SH-SY5Y (cell line): ENCODE measurements around the gene SFXN5.

Experiments
- GATA2 ChIP-seq: IDR thresholded peaks from 2 replicates; pipeline ENCODE4 v1.6.1; 2011; ENCODE audit warnings: mild to moderate bottlenecking, low read depth, low read length
- GATA3 ChIP-seq: IDR thresholded peaks from 2 replicates; pipeline ENCODE4 v1.6.1; 2011; ENCODE audit warnings: low read depth, mild to moderate bottlenecking, low read length, moderate library complexity

The SFXN5 gene, protein sequence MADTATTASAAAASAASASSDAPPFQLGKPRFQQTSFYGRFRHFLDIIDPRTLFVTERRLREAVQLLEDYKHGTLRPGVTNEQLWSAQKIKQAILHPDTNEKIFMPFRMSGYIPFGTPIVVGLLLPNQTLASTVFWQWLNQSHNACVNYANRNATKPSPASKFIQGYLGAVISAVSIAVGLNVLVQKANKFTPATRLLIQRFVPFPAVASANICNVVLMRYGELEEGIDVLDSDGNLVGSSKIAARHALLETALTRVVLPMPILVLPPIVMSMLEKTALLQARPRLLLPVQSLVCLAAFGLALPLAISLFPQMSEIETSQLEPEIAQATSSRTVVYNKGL

DNA sequence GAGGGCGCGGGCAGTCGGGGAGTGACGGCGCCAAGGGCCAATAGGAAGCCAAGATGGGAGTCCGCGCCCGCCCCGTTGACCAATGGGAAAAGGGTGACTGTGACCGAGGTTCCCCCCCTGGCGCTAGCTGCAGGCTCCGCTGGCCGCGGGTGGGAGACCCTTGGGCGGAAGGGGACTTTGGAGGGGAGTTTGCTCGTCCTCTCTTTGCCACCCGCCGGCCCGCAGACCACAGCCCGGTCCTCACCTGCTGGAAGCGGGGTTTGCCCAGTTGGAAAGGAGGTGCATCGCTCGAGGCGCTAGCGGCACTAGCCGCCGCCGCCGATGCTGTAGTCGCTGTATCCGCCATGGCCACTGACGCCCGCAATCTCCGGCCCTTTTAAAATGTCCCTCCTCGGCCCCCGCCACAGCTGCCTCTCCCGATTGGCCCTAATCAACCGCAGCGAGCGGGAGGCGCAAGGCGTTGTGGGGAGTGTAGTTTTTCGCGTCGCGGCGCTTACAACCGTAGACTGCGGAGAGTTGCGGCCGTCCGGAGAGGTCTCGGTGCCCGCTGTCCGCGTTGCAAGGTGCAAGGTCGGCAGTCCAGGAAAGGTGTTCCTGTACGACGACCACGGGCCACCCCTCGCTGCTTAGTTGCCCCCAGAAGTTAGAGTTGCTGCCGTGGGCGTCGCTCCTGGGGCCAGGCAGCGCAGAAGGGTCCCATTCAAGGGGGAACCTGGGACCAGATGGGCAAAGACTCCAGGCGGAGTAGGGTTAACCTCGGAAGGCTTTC lies at the start of gene SFXN5:
TSS of gene SFXN5 (minus strand) at position 353 of the 769 bp plus-strand sequence. CDS start at position 346, 7 bp downstream.
- TF ChIP-seq GATA3 (no peak), GATA2 (no peak)

DNA sequence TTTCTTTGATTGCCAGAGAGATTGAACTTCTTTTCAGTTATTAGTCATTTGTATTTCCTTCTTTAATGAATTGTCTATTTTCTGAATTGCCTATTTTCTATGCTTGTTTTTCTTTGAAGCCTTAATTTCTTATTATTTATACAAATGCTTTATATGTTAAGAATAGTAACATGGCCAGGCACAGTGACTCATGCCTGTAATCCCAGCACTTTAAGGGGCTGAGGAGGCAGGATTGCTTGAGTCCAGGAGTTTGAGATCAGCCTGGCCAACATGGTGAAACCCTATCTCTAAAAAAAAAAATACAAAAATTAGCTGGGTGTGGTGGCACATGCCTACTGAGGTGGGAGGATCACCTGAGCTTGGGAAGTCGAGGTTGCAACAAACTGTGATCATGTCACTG lies 45.9 kb upstream of the SFXN5 start:
- TF ChIP-seq GATA2, result no peak
- TF ChIP-seq GATA3, result no peak

DNA sequence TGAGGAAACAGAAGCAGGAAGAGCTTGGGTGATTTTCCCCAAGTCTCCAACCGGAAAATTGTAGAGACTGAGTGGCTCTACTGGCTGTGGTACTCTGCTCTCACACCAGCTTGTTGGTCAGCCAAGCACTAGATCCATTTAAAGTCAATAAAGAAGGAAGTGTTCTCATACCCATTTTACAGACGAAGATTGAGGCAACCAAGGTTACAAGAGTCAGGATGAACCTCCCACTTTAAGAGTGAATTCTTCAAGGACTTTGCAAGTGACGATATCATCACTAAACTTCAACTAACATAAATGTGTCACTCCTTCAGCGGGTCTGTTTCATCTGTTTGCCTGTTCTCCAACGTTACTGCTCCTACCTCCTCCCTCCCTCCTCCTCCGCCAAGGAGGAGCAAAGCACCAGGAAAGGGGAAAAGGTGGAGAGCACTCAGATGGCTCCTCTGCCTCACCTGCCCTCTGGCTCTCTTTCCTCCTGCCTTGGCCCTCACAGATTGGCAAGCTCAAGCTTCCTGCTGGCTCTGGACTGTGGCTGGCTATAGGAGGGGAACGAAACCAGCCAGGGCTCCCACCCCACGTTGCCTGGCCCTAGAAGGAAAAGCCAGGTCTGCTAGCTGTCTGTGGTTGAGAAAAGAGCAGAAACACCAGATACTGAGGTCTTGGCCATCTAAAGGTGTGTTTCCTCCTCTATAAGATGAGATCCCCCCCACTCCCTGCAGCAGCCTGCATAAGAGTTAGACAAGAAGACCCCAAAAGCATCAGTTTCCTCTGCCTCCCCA lies 44.9 kb upstream of the SFXN5 start:
- TF ChIP-seq GATA2 (no peak), GATA3 (no peak)

DNA sequence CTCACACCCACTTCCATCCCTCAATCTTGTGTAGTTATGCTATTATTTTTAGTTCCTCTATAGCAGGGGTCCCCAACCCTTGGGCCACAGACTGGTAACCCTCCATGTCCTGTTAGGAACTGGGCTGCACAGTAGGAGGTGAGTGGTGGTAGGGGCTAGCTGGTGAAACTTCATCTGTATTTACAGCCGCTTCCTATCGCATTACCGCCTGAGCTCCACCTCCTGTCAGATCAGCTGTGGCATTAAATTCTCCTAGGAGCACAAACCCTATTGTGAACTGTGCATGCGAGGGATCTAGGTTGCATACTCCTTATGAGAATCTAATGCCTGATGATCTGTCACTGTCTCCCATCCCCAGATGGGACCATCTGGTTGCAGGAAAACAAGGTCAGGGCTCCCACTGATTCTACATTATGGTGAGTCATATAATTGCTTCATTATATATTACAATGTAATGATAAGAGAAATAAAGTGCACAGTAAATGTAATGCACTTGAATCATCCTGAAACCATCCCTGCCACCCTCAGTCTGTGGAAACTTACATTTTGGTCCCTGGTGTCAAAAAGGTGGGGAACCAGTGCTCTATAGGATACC lies 42.9 kb upstream of the SFXN5 start:
- TF ChIP-seq GATA2 (no peak), GATA3 (no peak)

DNA sequence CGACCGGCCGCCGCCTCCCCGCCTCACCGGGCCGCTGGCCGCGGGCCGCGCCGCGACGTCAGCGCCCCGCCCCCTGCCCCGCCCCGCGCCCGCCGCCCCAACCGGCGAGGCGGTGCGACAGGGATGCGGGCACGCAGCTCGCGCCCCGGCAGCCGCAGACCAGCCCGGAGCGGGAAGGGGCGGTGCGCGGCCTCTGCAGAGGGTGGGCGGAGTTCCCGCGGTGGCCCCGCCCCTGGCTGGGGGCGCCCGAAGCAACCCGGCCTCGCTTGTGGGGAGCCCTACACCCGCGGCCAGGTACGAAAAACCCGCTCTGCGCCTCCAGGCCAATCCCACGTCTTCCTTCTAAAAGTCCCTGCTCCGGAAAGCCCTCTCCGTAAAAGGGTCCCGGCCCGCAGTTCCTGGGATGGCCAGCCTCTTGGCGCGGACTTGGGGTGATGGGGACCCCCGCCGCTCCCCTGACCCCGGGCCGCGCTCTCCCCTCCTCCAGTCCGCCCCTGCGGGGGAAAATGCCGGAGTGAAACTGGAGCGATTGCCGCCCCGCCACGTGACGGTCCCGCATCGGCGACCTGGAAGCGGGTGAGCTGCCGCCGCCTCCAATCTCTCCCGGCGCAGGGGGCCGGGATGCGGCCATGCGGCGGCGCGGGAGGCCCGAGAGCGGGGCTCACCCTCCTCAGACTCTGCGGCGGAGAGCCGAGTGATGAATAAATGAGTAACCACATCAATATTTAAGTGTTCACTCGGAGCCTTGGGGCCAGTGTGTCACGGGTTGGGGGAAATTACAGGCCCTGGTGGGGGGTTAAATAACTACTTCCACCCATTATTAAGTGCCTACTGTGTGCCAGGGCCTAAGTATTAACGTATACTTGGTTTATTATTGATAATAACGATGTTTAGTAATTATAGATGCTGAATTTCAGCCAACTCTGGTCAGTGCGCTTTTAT lies 41.7 kb upstream of the SFXN5 start, which contains the start of gene RAB11FIP5:
TSS of gene RAB11FIP5 (minus strand) at position 36 of the 942 bp plus-strand sequence. CDS start 171 bp downstream, outside the sequence.
- no peak for TF ChIP-seq GATA2
- no peak for TF ChIP-seq GATA3

DNA sequence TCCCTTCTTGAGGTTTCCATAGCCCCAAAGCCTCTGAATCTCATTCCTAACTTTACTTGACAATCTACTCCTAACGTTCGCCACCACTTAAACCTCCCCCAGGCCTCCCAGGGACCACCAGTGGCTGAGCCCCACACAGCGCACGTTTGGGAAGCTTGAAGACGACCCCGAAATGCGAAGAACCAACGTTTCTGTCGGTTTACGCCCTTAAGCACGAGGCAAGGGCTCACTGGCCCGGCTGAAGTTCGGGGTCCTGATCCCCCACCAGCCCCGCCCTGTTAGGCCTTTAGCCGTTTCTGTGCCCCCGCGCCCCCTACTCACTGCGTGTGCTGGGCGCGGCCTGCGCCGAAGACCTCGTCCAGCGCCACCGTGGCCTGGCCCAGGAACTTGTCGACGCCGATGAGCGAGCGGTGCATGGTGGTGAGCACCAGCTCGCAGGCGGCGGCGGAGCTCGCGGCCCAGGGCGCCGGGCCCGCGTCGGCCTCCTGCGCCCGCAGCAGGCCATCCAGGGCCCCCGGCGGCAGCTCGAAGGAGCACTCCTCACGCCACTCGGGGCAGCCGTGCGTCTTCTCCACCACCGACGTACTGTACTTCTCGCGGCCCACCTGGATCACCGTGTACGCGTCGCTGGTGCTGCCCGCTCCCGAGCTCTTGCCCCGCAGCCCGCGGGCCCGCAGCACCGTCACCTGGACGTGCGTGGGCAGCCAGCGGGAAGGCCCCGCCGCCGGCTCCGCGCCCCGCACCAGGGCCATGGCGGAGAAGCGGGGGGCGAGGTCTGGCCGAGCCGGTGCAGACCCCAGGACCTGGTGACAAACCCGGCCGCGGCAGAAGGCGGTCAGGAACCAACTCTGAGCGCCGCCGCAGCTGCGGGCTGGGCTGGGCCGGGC lies 40.8 kb upstream of the SFXN5 start:
- TF ChIP-seq GATA2, result no peak

DNA sequence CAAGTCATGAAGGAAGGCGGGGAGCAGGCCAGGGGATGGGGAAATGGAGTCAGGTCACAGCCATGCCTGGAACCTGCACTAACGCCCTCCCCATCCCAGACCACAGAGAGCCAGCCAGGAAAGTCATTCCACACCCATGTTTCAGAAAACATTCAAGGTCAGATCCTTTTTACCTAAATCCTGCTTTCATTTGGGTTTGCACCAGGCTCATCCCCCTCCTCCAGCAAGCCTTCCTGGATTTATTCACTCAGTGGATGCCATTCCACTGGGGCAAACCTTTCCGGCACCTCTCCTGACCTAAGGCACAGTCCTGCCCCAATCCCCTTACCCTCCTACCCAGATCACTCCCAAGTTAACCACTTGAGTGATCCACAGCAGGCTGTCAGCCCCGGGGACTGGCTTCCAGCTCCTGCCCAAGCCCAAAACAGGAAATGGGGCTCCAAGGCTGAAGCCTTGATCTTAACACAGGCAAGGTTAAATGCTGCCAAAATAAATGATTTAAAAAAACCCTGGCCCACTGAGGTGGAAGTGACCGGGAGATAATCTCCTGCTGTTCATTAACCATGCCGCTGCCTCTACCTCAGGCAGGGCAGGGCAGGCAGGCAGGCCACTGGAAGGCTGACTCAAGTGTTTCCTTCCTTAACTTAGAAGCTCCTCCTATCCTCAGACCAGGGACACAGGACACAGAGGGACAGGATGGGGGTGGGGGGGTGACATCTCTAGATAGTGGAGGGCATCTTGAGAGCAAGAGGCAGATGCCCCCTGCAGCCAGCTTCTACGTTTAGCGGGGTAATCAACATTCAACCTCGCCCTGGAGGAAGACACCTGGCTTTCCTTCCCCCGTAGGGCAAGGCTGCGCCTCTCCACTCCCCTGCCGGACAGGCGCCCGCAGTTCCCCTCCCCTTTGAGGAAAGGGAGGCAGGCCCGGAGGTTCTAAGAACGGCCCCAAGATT lies 39.8 kb upstream of the SFXN5 start:
- TF ChIP-seq GATA3 (no peak), GATA2 (no peak)

DNA sequence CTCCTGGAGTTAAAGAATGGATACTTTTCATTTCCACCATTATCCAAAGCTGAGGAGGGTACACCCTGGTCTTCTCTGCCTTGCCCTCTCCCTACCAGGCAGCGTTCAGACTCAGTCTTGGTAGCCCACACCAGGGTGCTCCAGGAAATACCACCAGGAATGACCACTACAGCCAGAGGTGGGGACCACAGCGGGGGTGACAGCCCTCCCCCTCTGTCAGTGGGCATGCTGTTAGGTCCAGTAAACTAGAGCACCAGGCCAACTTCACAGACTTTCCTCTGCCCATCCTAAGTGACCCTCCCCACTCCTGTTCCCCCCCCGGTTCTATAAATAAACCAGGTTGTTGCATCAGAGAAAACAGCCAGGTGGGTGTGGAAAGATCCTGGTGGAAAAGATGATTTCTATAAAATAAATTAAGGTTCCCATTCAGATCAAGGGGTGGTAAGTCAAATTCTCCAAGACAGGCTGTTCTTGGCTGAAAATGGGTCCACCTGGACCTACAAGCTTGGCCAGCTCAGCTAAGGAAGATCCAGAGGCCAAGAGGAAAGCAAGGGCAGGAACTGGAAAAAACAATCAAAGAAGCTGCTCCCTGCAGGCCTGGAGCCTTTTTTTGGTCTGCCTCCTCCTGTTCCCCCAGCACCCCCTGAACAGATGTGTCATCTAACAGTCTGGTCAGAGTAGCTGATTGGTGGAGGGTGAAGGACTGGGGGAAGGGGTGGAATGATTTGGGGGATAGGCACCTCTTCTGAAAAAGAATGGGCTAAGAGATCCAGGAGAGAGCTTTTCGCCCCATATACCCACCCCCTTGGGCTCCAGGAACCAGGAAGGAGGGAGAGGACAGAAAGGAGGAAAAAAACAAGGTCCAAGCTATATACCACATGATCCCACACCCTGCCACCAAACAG lies 38.9 kb upstream of the SFXN5 start:
- TF ChIP-seq GATA2 (no peak), GATA3 (no peak)

DNA sequence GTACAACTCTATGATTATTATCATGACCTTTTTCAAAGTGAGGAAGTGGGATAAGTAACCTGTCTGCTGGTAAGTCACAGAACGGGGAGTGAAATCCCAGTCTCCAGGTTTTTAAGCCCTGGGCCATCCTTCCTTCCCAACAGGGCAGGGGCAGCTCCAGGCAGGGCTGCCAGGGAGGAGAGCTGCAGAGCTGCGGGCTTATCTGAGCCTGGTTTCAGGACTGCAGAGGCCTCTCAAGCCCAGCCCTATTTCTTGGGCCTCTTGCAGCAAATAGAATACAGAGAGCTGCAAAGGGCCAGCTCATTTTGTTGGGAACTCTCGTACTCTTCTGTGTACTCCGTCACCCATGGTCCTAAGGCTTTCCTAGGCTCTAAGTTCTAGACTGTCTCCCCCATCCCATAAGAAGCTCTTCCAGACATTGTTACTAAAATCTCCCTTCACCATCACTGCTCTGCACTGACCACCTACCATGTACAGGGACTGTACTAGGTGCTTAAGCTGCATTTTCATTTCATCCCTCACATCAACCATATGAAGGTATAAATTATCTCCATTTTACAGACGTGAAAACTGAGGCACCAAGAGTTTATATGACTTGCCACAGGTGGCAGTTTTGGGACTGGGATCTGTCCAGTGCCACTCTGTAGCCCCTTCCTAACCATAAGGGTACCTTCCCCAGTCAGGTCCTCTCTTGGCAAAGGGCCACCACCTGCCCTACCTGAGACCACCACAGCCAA lies 38.1 kb upstream of the SFXN5 start:
- no peak for TF ChIP-seq GATA3
- no peak for TF ChIP-seq GATA2
